Measurements from ENCODE around the gene VDAC1.

VDAC1 gene

DNA sequence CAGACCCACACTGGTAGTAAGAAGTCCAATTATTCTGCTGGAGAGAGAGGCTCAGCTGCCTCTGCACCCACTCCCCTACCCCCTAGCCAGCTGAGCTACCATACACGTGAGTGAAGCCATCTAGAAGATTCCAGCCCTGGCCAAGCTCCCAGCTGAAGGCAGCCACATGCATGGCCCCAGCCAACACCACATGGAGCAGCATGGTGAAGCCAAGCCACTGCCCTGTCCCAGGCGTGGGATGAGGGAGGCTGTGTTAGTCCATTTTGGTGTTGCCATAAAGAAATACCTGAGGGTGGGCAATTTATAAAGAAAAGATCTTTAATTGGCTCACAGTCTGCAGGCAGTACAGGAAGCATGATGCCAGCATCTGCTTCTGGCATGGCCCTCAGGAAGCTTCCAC lies 20.0 kb upstream of the VDAC1 start:
- no peak for DNase-seq (ENCODE audit: low read depth in 3 of 3)

- DNase-seq (ENCODE audit: low read depth in 3 of 3), result no peak
Observed at GRCh38 chr5:134022333-134022732, 17.6 kb upstream of the VDAC1 start.

GRCh38 chr5:134020188-134020587 lies 15.4 kb upstream of the VDAC1 start:
- no peak for DNase-seq (ENCODE audit: low read depth in 3 of 3)

DNA sequence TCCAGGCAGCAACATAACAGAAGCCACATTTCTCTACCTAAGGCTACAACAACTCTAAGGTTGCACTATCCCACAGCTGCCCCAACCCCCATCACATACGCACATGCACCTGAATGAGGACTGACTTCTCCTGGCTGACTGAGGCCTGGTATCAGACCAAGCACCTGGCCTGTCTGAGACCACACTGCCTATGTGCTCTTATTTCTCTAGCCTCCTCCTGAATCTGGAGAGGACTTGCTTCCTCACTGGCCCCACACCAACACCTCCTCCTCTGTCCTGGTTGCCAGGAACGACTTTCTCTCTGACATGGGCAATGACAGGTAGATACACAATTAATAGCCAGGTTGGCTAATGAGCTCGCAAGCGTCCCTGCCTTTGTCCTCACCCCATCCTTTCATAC lies 14.9 kb upstream of the VDAC1 start:
- DNase-seq (ENCODE audit: low read depth in 3 of 3), result no peak

- DNase-seq (ENCODE audit: low read depth in 3 of 3), result no peak
Observed at GRCh38 chr5:134018986-134019316, 14.2 kb upstream of the VDAC1 start.

DNA sequence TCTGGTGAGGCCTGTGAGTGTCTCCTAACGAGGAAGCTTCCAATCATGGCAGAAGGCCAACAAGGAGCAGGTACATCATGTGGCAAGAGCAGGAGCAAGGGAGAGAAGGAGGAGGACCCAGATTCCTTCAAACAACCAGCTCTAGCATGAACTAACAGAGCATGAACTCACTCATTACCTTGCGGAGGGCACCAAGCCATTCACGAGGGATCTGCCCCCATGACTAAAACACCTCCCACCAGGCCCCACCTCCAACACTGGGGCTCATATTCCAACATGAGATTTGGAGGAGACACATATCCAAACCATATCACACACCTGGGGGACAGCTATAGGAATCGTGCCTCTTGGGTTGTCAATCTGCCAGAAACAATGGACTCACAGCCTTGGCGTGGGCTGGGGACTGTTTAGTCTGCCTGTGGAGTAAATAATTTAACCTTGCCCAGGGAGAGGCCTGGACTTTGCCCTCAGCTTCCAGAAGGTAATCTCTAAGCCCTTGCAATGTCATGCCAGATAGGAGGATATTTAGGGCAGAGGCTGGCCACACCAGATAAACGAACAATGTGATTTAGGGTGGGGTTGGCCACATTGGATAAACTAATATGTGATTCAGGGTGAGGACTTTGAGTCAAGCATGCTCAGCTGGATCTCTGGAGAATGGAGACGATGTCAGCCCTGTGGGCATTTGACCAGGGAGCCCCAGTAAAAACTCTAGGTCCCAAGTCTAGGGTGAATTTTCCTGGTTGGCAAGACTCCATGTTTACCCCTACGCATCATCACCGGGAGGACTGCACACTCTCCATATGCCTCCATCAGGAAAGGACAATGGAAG lies 13.6 kb upstream of the VDAC1 start:
- DNase-seq (ENCODE audit: low read depth in 3 of 3), result no peak

GRCh38 chr5:134008266-134008749 lies 3.5 kb upstream of the VDAC1 start:
- no peak for DNase-seq (ENCODE audit: low read depth in 3 of 3)

DNA sequence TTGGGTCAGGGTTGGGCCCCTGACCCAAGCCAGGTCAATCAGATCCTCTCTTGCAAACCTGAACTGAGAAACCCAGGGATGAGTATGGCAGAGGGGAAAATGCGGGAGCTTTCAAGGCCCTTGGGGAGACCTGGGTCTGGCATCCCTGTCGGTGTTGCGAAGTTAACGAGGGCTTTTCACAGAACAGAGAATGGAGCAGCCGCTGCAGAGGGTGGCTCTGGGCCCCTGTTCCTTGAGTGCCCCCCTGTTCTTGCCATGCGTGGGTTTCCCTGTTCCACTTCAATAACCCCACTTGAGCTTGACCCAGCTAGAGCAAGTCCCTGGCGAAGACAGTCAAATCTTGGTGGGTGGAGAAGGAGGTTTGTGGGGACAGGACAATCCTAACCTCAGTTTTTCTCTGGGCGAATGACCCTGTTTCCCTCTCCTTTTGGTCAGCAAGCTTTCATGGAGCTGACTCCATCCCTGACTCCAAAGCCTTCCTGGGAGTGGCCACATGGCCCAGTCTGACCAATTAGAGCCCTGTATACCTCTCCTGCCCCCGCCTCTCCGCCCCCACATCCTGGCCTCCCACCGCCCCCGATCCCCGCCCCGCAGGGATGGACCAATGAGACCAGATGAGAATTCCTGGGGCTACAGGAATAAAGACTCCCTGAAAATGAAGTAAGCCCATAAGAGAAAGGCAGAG lies 2.9 kb upstream of the VDAC1 start:
- DNase-seq (ENCODE audit: low read depth in 3 of 3), result no peak

- no peak for DNase-seq (ENCODE audit: low read depth in 3 of 3)
Observed at GRCh38 chr5:134006115-134006514, 1.3 kb upstream of the VDAC1 start.

DNA sequence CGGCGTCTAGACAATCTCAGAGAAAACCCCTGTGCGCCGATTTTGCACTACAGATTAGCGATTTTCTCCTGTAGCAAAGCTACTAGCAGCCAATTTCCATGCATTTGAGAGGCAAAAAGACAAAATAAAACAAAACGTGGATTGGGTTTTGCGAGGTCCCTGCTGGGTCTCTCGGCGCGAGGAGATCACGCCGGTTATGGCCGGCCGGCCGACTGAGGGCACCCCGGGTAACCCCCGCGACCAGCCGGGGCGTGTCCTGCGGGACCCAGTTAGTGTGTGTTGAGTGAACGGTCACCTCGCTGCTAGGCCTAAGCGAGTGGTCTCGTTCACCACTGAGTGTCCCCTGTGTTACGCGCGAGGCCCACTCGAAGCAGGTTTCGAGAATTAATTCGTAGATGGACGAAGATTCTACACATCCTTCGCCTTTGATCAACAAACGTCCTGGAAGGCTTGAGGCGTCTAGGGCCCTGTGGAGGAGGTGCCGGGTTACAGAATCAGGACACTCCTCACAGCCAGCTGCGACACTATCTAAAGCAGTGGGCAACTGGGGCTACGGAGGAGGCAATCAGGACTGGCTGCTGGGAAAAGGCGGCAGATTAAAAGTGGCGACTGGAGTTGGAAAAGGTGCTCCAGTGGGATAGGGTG lies 764 bp upstream of the VDAC1 start:
- DNase-seq (ENCODE audit: low read depth in 3 of 3), result peak in 1 of 3 donors; percentile 6

DNA sequence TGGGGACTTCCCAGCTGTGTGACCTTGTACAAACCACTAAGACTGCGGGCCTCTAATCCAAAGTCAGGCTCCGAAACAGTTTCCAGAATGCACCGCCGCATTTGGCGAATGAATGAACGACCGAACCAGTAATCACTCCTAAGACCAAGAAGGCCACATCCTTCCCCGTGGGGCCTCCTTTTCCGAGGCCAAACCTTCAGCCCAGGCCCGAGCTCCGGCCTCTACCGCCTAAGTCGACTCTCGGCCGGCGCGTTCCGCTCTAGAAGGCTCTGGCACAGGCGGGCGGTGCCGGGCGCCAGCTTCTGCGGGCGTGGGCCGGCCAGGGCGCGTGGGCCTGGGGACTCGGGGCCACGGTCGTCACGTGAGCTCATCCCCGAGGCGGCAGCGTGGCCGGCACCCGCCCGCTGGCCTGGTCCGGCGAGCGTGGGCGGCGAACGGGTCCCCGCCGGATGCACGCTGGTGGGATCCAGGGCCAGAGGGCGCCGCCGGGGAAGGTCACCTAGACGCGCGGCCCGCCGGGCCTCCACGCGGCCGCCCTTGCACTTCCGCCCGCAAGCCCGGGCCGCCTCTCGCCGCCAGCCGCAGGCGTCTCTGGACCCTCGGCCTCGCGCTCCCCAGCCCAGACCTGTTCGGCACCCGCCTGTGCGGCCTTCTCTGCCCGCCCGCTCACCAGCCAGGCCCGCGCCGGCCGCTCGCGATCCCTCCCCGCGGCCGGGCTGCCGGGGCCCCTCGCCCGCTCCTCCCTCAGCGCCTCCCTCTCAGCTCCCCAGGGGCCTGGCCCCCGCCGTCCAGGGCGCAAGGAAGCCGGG lies 754 bp downstream of the VDAC1 start:
- peak in 2 of 3 donors; percentile 24 to 43 for DNase-seq (ENCODE audit: low read depth in 3 of 3)

DNA sequence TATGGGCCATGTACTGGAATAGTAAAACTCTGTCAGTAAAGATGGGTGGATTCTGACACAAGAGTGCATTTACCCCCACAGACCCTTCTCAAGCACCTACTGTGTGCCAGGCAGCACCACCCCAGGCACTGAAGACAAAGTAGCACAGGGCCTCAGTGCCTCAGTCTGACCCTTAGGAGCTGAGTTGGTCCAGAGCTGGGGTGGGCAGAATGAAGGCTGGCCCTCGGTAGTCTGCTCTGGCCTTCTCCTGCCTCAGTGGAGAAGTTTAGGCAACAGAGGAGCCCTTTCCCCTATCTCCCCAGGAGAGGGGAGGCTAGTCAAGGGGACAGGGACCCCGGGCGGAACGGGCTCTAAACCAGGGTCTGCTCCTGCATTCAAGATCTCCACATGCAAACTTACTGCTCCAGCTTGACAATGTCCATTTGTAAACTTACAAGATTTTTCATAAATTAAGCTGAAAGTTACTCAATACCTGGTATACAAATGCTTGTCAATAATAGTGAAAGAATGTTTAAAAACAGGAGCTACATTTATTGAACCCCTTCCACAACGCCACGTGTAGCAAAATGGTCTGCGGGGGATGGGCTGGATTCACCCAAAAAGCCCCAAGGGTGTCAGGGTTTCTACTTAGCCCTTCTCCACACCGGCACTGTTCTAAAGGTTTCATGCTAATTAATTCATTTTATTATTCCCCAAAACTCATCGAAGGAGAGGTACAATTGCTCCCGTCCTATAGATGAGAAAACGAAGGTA lies 1.5 kb downstream of the VDAC1 start:
- DNase-seq (ENCODE audit: low read depth in 3 of 3), result peak in 2 of 3 donors; percentile 23 to 41

GRCh38 chr5:134001938-134002731 lies 2.6 kb downstream of the VDAC1 start:
- no peak for DNase-seq (ENCODE audit: low read depth in 3 of 3)

- no peak for DNase-seq (ENCODE audit: low read depth in 3 of 3)
Observed at GRCh38 chr5:134000696-134001453, 3.9 kb downstream of the VDAC1 start.

DNA sequence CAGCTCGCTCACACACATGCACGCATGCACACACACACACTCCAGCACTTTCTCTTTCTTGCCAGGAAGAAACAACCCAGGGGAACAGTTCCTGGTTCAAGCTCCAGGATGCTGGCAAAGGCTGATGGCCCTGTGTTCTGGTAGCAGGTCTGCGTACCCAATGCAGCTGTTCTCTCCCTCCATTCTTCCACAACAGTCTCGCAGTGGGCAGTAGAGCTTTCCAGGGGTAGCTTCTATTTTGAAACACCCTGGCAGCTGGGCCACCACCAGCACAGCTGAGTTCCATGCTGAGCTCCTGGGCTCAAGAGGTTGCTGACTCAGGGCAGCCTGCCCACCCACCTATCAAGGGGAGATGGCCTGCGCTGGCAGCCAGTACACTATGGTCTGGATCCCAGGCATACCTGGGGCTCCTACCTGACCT lies 4.7 kb downstream of the VDAC1 start:
- DNase-seq (ENCODE audit: low read depth in 3 of 3), result no peak

- DNase-seq (ENCODE audit: low read depth in 3 of 3), result no peak
Observed at GRCh38 chr5:133998807-133999206, 6.0 kb downstream of the VDAC1 start.

GRCh38 chr5:133998042-133998441 lies 6.7 kb downstream of the VDAC1 start:
- DNase-seq (ENCODE audit: low read depth in 3 of 3), result no peak

DNA sequence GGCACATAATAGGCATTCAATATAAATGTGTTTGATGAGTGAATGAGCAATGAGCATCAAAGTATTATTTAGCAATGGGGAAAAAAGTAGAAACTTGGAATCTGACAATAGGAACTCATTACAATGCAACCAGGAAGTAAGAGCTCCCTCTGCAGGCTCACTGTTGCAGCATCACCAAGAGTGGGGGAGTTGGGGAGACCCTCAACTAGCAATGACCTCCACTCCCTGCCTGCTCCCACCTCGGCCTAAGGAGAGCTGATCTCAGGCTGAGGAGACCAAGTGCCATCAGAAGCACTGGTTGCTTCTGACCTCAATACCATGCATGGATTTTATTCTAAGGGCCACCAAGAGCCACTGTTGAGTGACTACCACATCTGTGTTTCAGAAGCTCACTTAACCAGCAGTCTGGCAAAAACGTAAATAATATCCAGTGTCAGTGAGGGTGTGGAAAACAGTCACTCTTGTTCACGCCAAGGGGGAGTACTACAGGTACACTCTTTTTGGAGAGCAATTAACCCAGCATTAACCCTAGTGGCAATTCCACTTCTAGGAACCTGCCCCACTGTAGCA lies 8.0 kb downstream of the VDAC1 start:
- DNase-seq (ENCODE audit: low read depth in 3 of 3), result no peak

DNA sequence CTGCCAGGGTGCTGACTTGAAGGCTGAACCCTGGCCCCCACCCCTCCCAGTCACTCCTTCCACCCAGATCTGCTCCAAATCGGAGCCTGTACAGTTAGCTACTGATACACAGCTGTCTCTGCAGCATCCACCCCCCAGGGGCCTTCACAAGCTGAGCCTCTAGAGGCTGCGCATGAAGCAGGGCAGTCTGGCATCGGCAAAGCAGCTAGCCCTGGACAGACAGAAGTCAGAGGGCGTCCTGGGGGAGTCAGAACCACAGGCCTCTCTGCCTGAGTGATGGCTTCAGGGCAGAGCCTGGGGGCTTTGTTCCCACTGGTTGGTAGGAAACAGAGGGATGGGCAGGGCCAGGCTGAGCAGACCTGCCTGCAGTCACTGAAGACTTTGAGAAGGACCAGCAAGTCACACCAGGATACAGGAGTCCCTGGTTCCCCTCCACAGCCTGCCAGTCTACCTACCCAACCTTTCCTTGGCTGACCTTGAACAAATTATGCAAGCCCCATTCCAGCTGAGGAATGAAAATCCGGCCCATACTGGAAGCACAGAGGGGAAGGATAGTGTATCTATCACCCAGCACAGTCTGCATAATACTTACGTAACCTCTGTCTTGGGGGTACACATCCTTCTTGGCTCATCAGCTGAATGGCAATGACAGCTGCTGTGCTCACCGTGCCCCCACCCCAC lies 8.8 kb downstream of the VDAC1 start:
- DNase-seq (ENCODE audit: low read depth in 3 of 3), result no peak

Data from stimulated activated CD4-positive, alpha-beta T cell treated with anti-CD3 and anti-CD28 coated beads, TNF-alpha, amount 100 ng/mL, for 48 hours (primary cell).